Limb (tissue), 2 donors: ENCODE measurements around the gene SRGAP2B.
"Not testable (repeated sequence)": the region's sequence is repeated elsewhere in the genome, so short reads cannot be mapped to it uniquely, and the experiment has no call there.

ENCODE experiments used
- DNase-seq, 2 donors: peaks; one replicate each; pipeline ENCODE4 v3.0.0-alpha.2; 2016; ENCODE audit errors: extremely low spot score in 2 of 2

Gene SRGAP2B

GRCh38 chr1:145047553-145047952 lies 47.6 kb downstream of the SRGAP2B start:
- not testable (repeated sequence) for DNase-seq

GRCh38 chr1:145045571-145046273 lies 49.4 kb downstream of the SRGAP2B start:
- DNase-seq = not testable (repeated sequence)

GRCh38 chr1:145041519-145041918 lies 53.6 kb downstream of the SRGAP2B start:
- not testable (repeated sequence) for DNase-seq

- DNase-seq = not testable (repeated sequence)
Observed at GRCh38 chr1:145036019-145036418, 59.1 kb downstream of the SRGAP2B start.

- not testable (repeated sequence) for DNase-seq
Observed at GRCh38 chr1:145033523-145033922, 61.6 kb downstream of the SRGAP2B start.

- DNase-seq = not testable (repeated sequence)
Observed at GRCh38 chr1:145027251-145027650, 67.9 kb downstream of the SRGAP2B start.

- not testable (repeated sequence) for DNase-seq
Observed at GRCh38 chr1:145025286-145025685, 69.8 kb downstream of the SRGAP2B start.

- not testable (repeated sequence) for DNase-seq
Observed at GRCh38 chr1:145022259-145022658, 72.9 kb downstream of the SRGAP2B start.

- not testable (repeated sequence) for DNase-seq
Observed at GRCh38 chr1:145021749-145022148, 73.4 kb downstream of the SRGAP2B start.

- DNase-seq = not testable (repeated sequence)
Observed at GRCh38 chr1:145019709-145020108, 75.4 kb downstream of the SRGAP2B start.

- not testable (repeated sequence) for DNase-seq
Observed at GRCh38 chr1:145017725-145018124, 77.4 kb downstream of the SRGAP2B start.

- not testable (repeated sequence) for DNase-seq
Observed at GRCh38 chr1:145016492-145016862, 78.7 kb downstream of the SRGAP2B start.

- DNase-seq = not testable (repeated sequence)
Observed at GRCh38 chr1:145015744-145016491, 79.2 kb downstream of the SRGAP2B start.

GRCh38 chr1:145013353-145013752 lies 81.8 kb downstream of the SRGAP2B start:
- not testable (repeated sequence) for DNase-seq

GRCh38 chr1:145011811-145012210 lies 83.3 kb downstream of the SRGAP2B start:
- not testable (repeated sequence) for DNase-seq

GRCh38 chr1:145010580-145010979 lies 84.5 kb downstream of the SRGAP2B start:
- not testable (repeated sequence) for DNase-seq

GRCh38 chr1:145009928-145010327 lies 85.2 kb downstream of the SRGAP2B start:
- not testable (repeated sequence) for DNase-seq

- DNase-seq = not testable (repeated sequence)
Observed at GRCh38 chr1:145008388-145008787, 86.7 kb downstream of the SRGAP2B start.

GRCh38 chr1:145005142-145005541 lies 90.0 kb downstream of the SRGAP2B start:
- DNase-seq = not testable (repeated sequence)

GRCh38 chr1:145001381-145001780 lies 93.7 kb downstream of the SRGAP2B start:
- not testable (repeated sequence) for DNase-seq

GRCh38 chr1:145000743-145001326 lies 94.3 kb downstream of the SRGAP2B start:
- DNase-seq = not testable (repeated sequence)
